ENCODE results near the gene RNF39. TPM values are rescaled to one million over a fixed set of nuclear protein-coding genes. Genes with fewer than 3 reads are reported as not detected.

Gene RNF39
- total RNA-seq, 2 donors from 2014 or later = not detected

DNA sequence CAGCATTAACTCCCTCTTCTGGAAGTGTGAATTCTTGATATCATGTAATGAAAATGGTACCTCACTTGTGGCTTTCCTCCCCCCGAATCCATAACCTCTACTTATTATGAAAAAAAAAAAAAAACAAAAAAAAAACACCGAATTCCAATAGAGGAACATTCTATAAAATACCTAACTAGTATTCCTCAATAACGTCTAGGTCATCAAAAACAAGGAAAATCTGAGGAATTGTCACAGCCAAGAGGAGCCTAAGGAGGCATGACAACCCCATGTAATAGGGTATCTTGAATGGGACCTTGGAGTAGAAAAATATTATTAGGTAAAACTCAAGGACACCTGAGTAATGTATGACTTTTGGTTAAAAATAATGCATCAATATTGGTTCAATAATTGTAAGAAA lies 53.4 kb downstream of the RNF39 start:
- TF ChIP-seq, protein P1, sequence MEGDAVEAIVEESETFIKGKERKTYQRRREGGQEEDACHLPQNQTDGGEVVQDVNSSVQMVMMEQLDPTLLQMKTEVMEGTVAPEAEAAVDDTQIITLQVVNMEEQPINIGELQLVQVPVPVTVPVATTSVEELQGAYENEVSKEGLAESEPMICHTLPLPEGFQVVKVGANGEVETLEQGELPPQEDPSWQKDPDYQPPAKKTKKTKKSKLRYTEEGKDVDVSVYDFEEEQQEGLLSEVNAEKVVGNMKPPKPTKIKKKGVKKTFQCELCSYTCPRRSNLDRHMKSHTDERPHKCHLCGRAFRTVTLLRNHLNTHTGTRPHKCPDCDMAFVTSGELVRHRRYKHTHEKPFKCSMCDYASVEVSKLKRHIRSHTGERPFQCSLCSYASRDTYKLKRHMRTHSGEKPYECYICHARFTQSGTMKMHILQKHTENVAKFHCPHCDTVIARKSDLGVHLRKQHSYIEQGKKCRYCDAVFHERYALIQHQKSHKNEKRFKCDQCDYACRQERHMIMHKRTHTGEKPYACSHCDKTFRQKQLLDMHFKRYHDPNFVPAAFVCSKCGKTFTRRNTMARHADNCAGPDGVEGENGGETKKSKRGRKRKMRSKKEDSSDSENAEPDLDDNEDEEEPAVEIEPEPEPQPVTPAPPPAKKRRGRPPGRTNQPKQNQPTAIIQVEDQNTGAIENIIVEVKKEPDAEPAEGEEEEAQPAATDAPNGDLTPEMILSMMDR (IDR thresholded peaks at IDR 0.05) = no peak
- Histone ChIP-seq H3K4me3 (no peak overlapping the region), H3K27ac (no peak overlapping the region), H3K4me1 (ENCODE audit: control insufficient read depth in 1 of 2, low read depth in 2 of 2) (no peaks in the 10 kb centered on the region), H3K9me3 (no peaks in the 10 kb centered on the region), H3K36me3 (no peaks in the 10 kb centered on the region), H3K27me3 (replicated peaks; ENCODE audit: insufficient read depth) (no peaks in the 10 kb centered on the region)
- DNase-seq (ENCODE audit: low spot score) = no peak
- ATAC-seq (ENCODE audit: insufficient number of reproducible peaks, low FRiP score, low read depth) = no peak

DNA sequence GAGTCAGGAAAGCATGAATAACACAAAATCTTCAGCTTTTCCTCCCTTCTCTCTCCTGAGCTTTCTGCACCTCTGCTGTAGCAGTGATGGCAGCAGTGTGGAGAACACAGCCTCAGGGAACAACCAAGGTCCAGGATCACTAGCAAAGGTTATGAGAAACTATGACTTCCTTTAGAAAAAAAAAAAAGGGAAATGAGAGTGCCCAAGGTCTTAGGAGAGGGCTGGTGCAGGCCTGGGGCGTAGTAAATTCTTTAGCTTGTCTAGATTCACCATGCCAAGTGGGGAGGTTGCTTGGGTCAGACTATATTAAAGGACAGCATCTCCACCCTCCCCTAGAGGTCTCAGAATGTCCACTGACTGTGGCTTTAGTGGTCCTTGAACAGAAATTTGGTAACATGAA lies 54.9 kb downstream of the RNF39 start:
- Histone ChIP-seq H3K4me3 (no peak overlapping the region), H3K9me3 (no peaks in the 10 kb centered on the region), H3K27me3 (replicated peaks; ENCODE audit: insufficient read depth) (no peaks in the 10 kb centered on the region), H3K27ac (no peak overlapping the region), H3K36me3 (no peaks in the 10 kb centered on the region), H3K4me1 (ENCODE audit: control insufficient read depth in 1 of 2, low read depth in 2 of 2) (no peaks in the 10 kb centered on the region)
- ATAC-seq (ENCODE audit: insufficient number of reproducible peaks, low FRiP score, low read depth) (no peak), DNase-seq (ENCODE audit: low spot score) (no peak)
- TF ChIP-seq, protein P1 (IDR thresholded peaks at IDR 0.05) = no peak

Other genes with a start within 250 kb of the RNF39 start
- under 1 TPM in 1 of 2 donors, not detected in 1; 0.85 TPM for gene HLA-G, start 247.9 kb downstream of the RNF39 start, total RNA-seq
- 100 to 1,000 TPM; 525 to 870 TPM for gene HLA-A, start 133.2 kb downstream of the RNF39 start, total RNA-seq
- gene POLR1H, start 14.5 kb downstream of the RNF39 start, total RNA-seq = 10 to 100 TPM; 11.2 to 19.1 TPM
- 10 to 100 TPM; 25.2 to 45.5 TPM for gene PPP1R11, start 8.6 kb downstream of the RNF39 start, total RNA-seq
- gene TRIM31, start 37.3 kb upstream of the RNF39 start, total RNA-seq = 1 to 10 TPM in 1 of 2 donors, not detected in 1; 2.0 TPM
- not detected for gene TRIM40, start 60.4 kb upstream of the RNF39 start, total RNA-seq
- gene TRIM10, start 85.4 kb upstream of the RNF39 start, total RNA-seq = not detected
- gene TRIM15, start 87.8 kb upstream of the RNF39 start, total RNA-seq = not detected
- 10 to 100 TPM; 36.0 to 36.1 TPM for gene TRIM26, start 137.6 kb upstream of the RNF39 start, total RNA-seq

All from thoracic aorta (tissue), 2 donors.